Calu3 (cell line): ENCODE data around the gene SLC25A20. TPM values are rescaled to one million over a fixed set of nuclear protein-coding genes. Genes with fewer than 3 reads are reported as not detected.
"Not testable (repeated sequence)": the region's sequence is repeated elsewhere in the genome, so short reads cannot be mapped to it uniquely, and the experiment has no call there.

Experiments
- BruUV-seq: library from RNA; stranded (reverse); fragments of 400-500 nt; replicated peaks from 2 replicates; lab custom pipeline; 2021; lab: Mats Ljungman, UMichigan
- CTCF ChIA-PET: fragments of 300-600 bp; sonication (Branson Sonifier 250); formaldehyde crosslinking; loops from one replicate; lab custom pipeline; 2022; ENCODE audit warnings: antibody characterized with exemption; lab: Charles Lee
- DNase-seq: peaks from one replicate; pipeline ENCODE4 v3.0.0; 2022
- H3K27ac Mint-ChIP-seq: one replicate; pipeline ENCODE4 v1.8.0; 2022; ENCODE audit warnings: mixed read lengths; ENCODE audit not compliant: unreplicated experiment
- H3K27me3 Mint-ChIP-seq: one replicate; pipeline ENCODE4 v1.8.0; 2022; ENCODE audit warnings: mixed read lengths; ENCODE audit not compliant: unreplicated experiment
- H3K36me3 Mint-ChIP-seq: one replicate; pipeline ENCODE4 v1.8.0; 2022; ENCODE audit warnings: mild to moderate bottlenecking, moderate library complexity, mixed read lengths; ENCODE audit not compliant: insufficient read depth, unreplicated experiment
- H3K4me1 Mint-ChIP-seq: one replicate; pipeline ENCODE4 v1.8.0; 2022; ENCODE audit warnings: mild to moderate bottlenecking, low read depth, mixed read lengths; ENCODE audit not compliant: unreplicated experiment
- H3K4me3 Mint-ChIP-seq: one replicate; pipeline ENCODE4 v1.8.0; 2022; ENCODE audit warnings: mild to moderate bottlenecking, low read depth, moderate library complexity, mixed read lengths; ENCODE audit not compliant: unreplicated experiment
- H3K9me3 Mint-ChIP-seq: one replicate; pipeline ENCODE4 v1.8.0; 2022; ENCODE audit warnings: low read depth, mixed read lengths; ENCODE audit not compliant: unreplicated experiment
- CTCF ChIP-seq: fragments of 200-600 bp; IDR thresholded peaks from one replicate; pipeline ENCODE4 v1.8.0; 2022; ENCODE audit warnings: antibody characterized with exemption; ENCODE audit not compliant: unreplicated experiment
- intact Hi-C: fragments of 100-400 bp; cut with micrococcal nuclease; formaldehyde crosslinking; loops from one replicate; pipeline ENCODE4 v1.10.0; 2022; ENCODE audit not compliant: unreplicated experiment
- total RNA-seq: library from RNA; stranded (reverse); gene quantifications from 2 replicates; pipeline ENCODE4 v1.2.3, GENCODE V29; 2022

Gene SLC25A20
- total RNA-seq, 1 experiment from 2014 or later, result 11.4 TPM

GRCh38 chr3:48830715-48831114, 68.0 kb downstream of the SLC25A20 start:
- Mint-ChIP-seq H3K9me3 (no peaks in the 10 kb centered on the region), H3K27ac (no peak overlapping the region), H3K36me3 (no peaks in the 10 kb centered on the region), H3K27me3 (no peaks in the 10 kb centered on the region), H3K4me1 (no peaks in the 10 kb centered on the region), H3K4me3 (no peak overlapping the region)
- DNase-seq, result no peak
- BruUV-seq, result no TSS peak
- no peak for TF ChIP-seq CTCF
- intact Hi-C loops, result no loop called here
- CTCF ChIA-PET, result no interaction called here

- H3K9me3 Mint-ChIP-seq, BruUV-seq, H3K27me3 Mint-ChIP-seq, H3K36me3 Mint-ChIP-seq, intact Hi-C loops, H3K27ac Mint-ChIP-seq, H3K4me1 Mint-ChIP-seq, H3K4me3 Mint-ChIP-seq, DNase-seq, CTCF ChIA-PET: not testable (repeated sequence)
Measured at GRCh38 chr3:48829525-48829924, 69.2 kb downstream of the SLC25A20 start.

GRCh38 chr3:48827874-48828273, 70.8 kb downstream of the SLC25A20 start:
- BruUV-seq, DNase-seq, intact Hi-C loops, CTCF ChIA-PET, H3K4me3 Mint-ChIP-seq, H3K27me3 Mint-ChIP-seq, H3K9me3 Mint-ChIP-seq, H3K4me1 Mint-ChIP-seq, H3K27ac Mint-ChIP-seq, H3K36me3 Mint-ChIP-seq: not testable (repeated sequence)

- no peak overlapping the region for H3K4me3 Mint-ChIP-seq
- CTCF ChIA-PET, result no interaction called here
- H3K36me3 Mint-ChIP-seq, result no peaks in the 10 kb centered on the region
- H3K27ac Mint-ChIP-seq, result no peak overlapping the region
- H3K9me3 Mint-ChIP-seq, result no peaks in the 10 kb centered on the region
- no TSS peak for BruUV-seq
- no peaks in the 10 kb centered on the region for H3K4me1 Mint-ChIP-seq
- intact Hi-C loops, result no loop called here
- TF ChIP-seq CTCF, result no peak
- H3K27me3 Mint-ChIP-seq, result no peaks in the 10 kb centered on the region
- DNase-seq, result no peak
Measured at GRCh38 chr3:48826451-48826850, 72.2 kb downstream of the SLC25A20 start.

GRCh38 chr3:48820612-48821324, 77.9 kb downstream of the SLC25A20 start:
- CTCF ChIA-PET, result no interaction called here

More at GRCh38 chr3:48820612-48821324, 77.9 kb downstream of the SLC25A20 start:
- BruUV-seq, result no TSS peak
- Mint-ChIP-seq H3K27me3 (no peaks in the 10 kb centered on the region), H3K9me3 (no peaks in the 10 kb centered on the region), H3K36me3 (no peaks in the 10 kb centered on the region), H3K4me1 (peaks cover 21% of the 10 kb centered on the region), H3K4me3 (no peak overlapping the region), H3K27ac (no peak overlapping the region)
- no peak for TF ChIP-seq CTCF
- no peak for DNase-seq
- intact Hi-C loops, result no loop called here
